HepG2 (cell line): ENCODE data around the gene PIM1. TPM values are rescaled to one million over a fixed set of nuclear protein-coding genes. Genes with fewer than 3 reads are reported as not detected.

Experiments used
- ARID2 ChIP-seq: sonication (generic); formaldehyde crosslinking; IDR thresholded peaks from 2 replicates; pipeline ENCODE4 v1.8.1; 2022; ENCODE audit warnings: mild to moderate bottlenecking, missing genetic modification reagents, borderline replicate concordance
- CC2D1A ChIP-seq: sonication (generic); formaldehyde crosslinking; IDR thresholded peaks from 2 replicates; pipeline ENCODE4 v1.8.1; 2023; ENCODE audit warnings: mild to moderate bottlenecking, missing genetic modification reagents
- CCDC6 ChIP-seq: sonication (generic); formaldehyde crosslinking; IDR thresholded peaks from 2 replicates; pipeline ENCODE4 v1.8.1; 2022; ENCODE audit warnings: mild to moderate bottlenecking, missing genetic modification reagents, moderate library complexity
- GABPA ChIP-seq, 2 experiments: IDR thresholded peaks; 2 replicates each; pipeline ENCODE4 v1.6.1; 2011 to 2016; ENCODE audit warnings: low read depth in 2 of 2, low read length in 1 of 2, missing biosample characterization in 1 of 2, missing genetic modification characterization in 1 of 2
- HMGXB4 ChIP-seq, 2 experiments: sonication (generic) in 1 of 2; formaldehyde crosslinking in 1 of 2; IDR thresholded peaks; 2 replicates each; pipeline versions ENCODE4 v1.4.0 to v1.6.1; 2018 to 2020; ENCODE audit warnings: missing genetic modification reagents in 2 of 2, borderline replicate concordance in 1 of 2, low read depth in 1 of 2, mild to moderate bottlenecking in 1 of 2, missing biosample characterization in 1 of 2
- HOXA5 ChIP-seq: sonication (generic); formaldehyde crosslinking; IDR thresholded peaks from 2 replicates; pipeline ENCODE4 v1.4.0; 2020; ENCODE audit warnings: missing genetic modification reagents
- MED8 ChIP-seq: sonication (generic); formaldehyde crosslinking; IDR thresholded peaks from 2 replicates; pipeline ENCODE4 v1.8.1; 2023; ENCODE audit warnings: mild to moderate bottlenecking, missing genetic modification reagents; ENCODE audit not compliant: insufficient replicate concordance
- SAP130 ChIP-seq: IDR thresholded peaks from 2 replicates; pipeline ENCODE4 v1.6.1; 2016; ENCODE audit warnings: low read depth
- SUZ12 ChIP-seq: fragments of 150-350 bp; IDR thresholded peaks from 2 replicates; pipeline ENCODE4 v1.6.1; 2014; ENCODE audit warnings: low read depth, low read length
- ZBTB25 ChIP-seq: IDR thresholded peaks from 2 replicates; pipeline ENCODE4 v1.6.1; 2018; ENCODE audit warnings: missing genetic modification reagents
- ZHX2 ChIP-seq, 2 experiments: sonication (generic) in 1 of 2; formaldehyde crosslinking in 1 of 2; IDR thresholded peaks; 2 replicates each; pipeline versions ENCODE4 v1.6.1 to v1.9.0; 2014 to 2022; ENCODE audit warnings: antibody characterized with exemption in 1 of 2, borderline replicate concordance in 1 of 2, inconsistent platforms in 1 of 2, low read depth in 1 of 2, missing genetic modification reagents in 1 of 2
- ZMYM4 ChIP-seq: sonication (generic); formaldehyde crosslinking; IDR thresholded peaks from 2 replicates; pipeline ENCODE4 v1.8.1; 2023; ENCODE audit warnings: mild to moderate bottlenecking, missing genetic modification reagents
- ZNF12 ChIP-seq: sonication (generic); formaldehyde crosslinking; IDR thresholded peaks from 2 replicates; pipeline ENCODE4 v1.5.0; 2020; ENCODE audit warnings: missing genetic modification reagents
- ZNF891 ChIP-seq: sonication (generic); formaldehyde crosslinking; IDR thresholded peaks from 2 replicates; pipeline ENCODE4 v1.5.0; 2020; ENCODE audit warnings: mild to moderate bottlenecking, missing genetic modification reagents
- ZSCAN29 ChIP-seq: sonication (generic); formaldehyde crosslinking; conservative IDR thresholded peaks from 2 replicates; pipeline ENCODE4 v1.4.0; 2020; ENCODE audit warnings: mild to moderate bottlenecking, missing genetic modification reagents
- polyA plus RNA-seq, 8 experiments: library from polyadenylated mRNA; depleted of rRNA in 3 of 8; stranded (reverse) in 7 of 8; unstranded in 1 of 8; fragments of >200 nt; fragmentation: Illumina TruSeq in 4 of 8; extraction: Trizol in 4 of 8; gene quantifications; 2 replicates each; pipeline versions ENCODE4 v1.2.1 to v1.2.3, GENCODE V29; 2011 to 2016; ENCODE audit warnings: low read depth in 4 of 8, missing spikeins in 1 of 8, mixed read lengths in 1 of 8; ENCODE audit not compliant: insufficient read depth in 1 of 8
- total RNA-seq, 5 experiments: library from RNA; depleted of rRNA; stranded (reverse); fragments of >200 nt; fragmentation: Illumina TruSeq; extraction: Trizol; gene quantifications; 2 replicates each; pipeline ENCODE4 v1.2.3, GENCODE V29; 2016; ENCODE audit warnings: low read depth in 1 of 5
- TF ChIP-seq, protein P1 (sequence below): sonication (generic); formaldehyde crosslinking; IDR thresholded peaks from 2 replicates; pipeline ENCODE4 v1.8.0; 2022; ENCODE audit warnings: mild to moderate bottlenecking, missing genetic modification reagents, borderline replicate concordance

The PIM1 gene
- total and polyA plus RNA-seq, 2 of the 13 experiments (the other 11 are each of a cell fraction or from before 2014, with no cell fraction given) = 29.4 to 117 TPM

- TF ChIP-seq, protein P1, sequence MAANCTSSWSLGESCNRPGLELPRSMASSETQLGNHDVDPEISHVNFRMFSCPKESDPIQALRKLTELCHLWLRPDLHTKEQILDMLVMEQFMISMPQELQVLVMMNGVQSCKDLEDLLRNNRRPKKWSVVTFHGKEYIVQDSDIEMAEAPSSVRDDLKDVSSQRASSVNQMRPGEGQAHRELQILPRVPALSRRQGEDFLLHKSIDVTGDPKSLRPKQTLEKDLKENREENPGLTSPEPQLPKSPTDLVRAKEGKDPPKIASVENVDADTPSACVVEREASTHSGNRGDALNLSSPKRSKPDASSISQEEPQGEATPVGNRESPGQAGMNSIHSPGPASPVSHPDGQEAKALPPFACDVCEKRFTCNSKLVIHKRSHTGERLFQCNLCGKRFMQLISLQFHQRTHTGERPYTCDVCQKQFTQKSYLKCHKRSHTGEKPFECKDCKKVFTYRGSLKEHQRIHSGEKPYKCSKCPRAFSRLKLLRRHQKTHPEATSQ = 0 out of 2 replicates have a peak, but pooled peaks have one; percentile 29
- peak; percentile 18; the same call in 1 of the 2 replicates for TF ChIP-seq ZBTB25 (CRISPR knock-in tag)
- TF ChIP-seq ZHX2 (IDR thresholded peaks at IDR 0.05; ENCODE audit: low read depth) = no peak; the same call in 1 of the 2 replicates
- peak; percentile 38; the same call in 1 of the 2 replicates for TF ChIP-seq ZHX2 (CRISPR knock-in tag; IDR thresholded peaks at IDR 0.05; ENCODE audit: borderline replicate concordance)
- TF ChIP-seq ARID2 (CRISPR knock-in tag) = peak; percentile 78; the same call in 1 of the 2 replicates
- no peak for TF ChIP-seq GABPA (IDR thresholded peaks at IDR 0.05; ENCODE audit: low read depth, low read length)
- TF ChIP-seq GABPA (CRISPR knock-in tag; IDR thresholded peaks at IDR 0.05; ENCODE audit: low read depth) = peak; percentile 33; the same call in 1 of the 2 replicates
- peak in 1 of 2 experiments; percentile 18; a peak in 2 of 4 replicates for TF ChIP-seq HMGXB4 (CRISPR knock-in tag; IDR thresholded peaks at IDR 0.05; ENCODE audit: borderline replicate concordance in 1 of 2, low read depth in 1 of 2)
- TF ChIP-seq ZMYM4 (CRISPR knock-in tag) = peak; percentile 46; the same call in 1 of the 2 replicates
- no peak for TF ChIP-seq SUZ12
- TF ChIP-seq CCDC6 (CRISPR knock-in tag) = 0 out of 2 replicates have a peak, but pooled peaks have one; percentile 40
- 0 out of 2 replicates have a peak, but pooled peaks have one; percentile 71 for TF ChIP-seq ZNF891 (CRISPR knock-in tag)
- 0 out of 2 replicates have a peak, but pooled peaks have one; percentile 11 for TF ChIP-seq ZNF12 (CRISPR knock-in tag)
- 0 out of 2 replicates have a peak, but pooled peaks have one; percentile 15 for TF ChIP-seq CC2D1A (CRISPR knock-in tag)
- TF ChIP-seq ZSCAN29 (CRISPR knock-in tag) = peak; percentile 34; the same call in 1 of the 2 replicates
- TF ChIP-seq HOXA5 (CRISPR knock-in tag) = peak; percentile 63; the same call in 1 of the 2 replicates
- no peak for TF ChIP-seq MED8 (CRISPR knock-in tag)
- 0 out of 2 replicates have a peak, but pooled peaks have one; percentile 15 for TF ChIP-seq SAP130
Measured at GRCh38 chr6:37131104-37131959, 38.6 kb upstream of the PIM1 start (continued).
